ENCODE data around the gene MOSMO. TPM values are rescaled to one million over a fixed set of nuclear protein-coding genes. Genes with fewer than 3 reads are reported as not detected.

MOSMO gene
- total and polyA plus RNA-seq, 9 of the 15 experiments (the other 6 are each of a cell fraction or from before 2014, with no cell fraction given), result 1.9 to 13.3 (median 7.7) TPM

- TF ChIP-seq MGA (IDR thresholded peaks at IDR 0.05) (no peak), MCM3 (IDR thresholded peaks at IDR 0.05) (no peak), THAP12 (CRISPR knock-in tag; IDR thresholded peaks at IDR 0.05) (no peak), NFE2L1 (tag; IDR thresholded peaks at IDR 0.05; ENCODE audit: borderline replicate concordance, low read depth) (no peak), RERE (CRISPR knock-in tag; IDR thresholded peaks at IDR 0.05; ENCODE audit: borderline replicate concordance) (no peak)
Measured at GRCh38 chr16:22007509-22008214, at the start of gene MOSMO (continued).
